Stimulated activated CD4-positive, alpha-beta T cell treated with anti-CD3 and anti-CD28 coated beads, TNF-alpha, amount 100 ng/mL, for 1 hour (primary cell): ENCODE data around the gene DENND10.
A peak's percentile ranks its signal among the peaks of the same experiment; 100 is the strongest.
"Not testable (repeated sequence)": the region's sequence is repeated elsewhere in the genome, so short reads cannot be mapped to it uniquely, and the experiment has no call there.

Experiments
- DNase-seq, 3 donors: peaks; one replicate each; pipeline ENCODE4 v3.0.0-alpha.2; 2020; ENCODE audit warnings: low read depth in 3 of 3, low spot score in 1 of 3

Gene DENND10

DNA sequence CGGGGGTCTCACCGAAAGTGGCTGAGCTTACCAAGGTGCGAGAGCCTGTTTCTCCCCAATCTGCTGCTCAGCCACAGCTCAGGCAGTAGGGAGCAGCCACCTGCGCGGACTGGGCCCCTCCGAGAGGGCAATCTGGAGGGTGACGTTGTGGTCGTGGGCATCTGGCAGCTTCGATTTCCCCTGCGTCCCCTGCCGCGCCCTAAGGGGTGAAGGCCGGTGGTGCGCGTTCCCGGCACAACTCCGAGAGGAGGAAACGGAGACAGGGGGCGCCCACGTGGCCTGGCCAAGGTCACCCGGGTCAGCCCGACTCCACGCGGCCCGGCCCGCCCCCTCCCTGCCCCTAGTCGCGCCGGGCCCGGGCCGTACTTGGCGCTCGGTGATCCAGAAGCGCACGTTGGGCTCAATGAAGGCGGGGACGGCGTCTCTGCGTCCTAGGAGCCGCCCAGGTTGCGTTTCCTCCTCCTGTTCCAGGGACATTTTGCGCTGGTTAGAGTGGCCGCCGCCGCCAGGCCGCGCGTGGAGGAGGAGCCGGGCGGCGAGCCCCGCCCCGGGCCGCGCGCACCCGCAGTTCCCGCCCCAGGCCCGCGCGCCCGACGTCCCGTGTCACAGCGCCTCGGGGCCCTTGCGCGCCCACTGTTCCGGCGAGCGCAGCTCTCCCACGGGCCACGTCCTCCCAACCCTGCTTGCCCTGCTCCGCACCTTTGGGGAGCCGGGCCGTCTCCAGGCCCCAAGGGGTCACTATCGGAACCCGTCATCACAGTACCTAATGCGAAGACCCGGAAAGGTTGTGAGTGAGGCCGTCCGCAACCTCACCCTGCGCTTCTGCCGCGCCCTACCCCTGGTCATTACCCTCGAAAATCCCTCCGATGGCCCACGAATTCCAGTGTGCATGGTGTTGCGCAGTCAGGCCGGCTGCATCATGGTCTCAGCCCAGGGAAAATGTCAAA is 61.5 kb downstream of the DENND10 start, which contains the start of gene SFXN4:
TSS of gene SFXN4 (minus strand) at position 544 of the 947 bp plus-strand sequence. CDS start at position 477, 67 bp downstream.
- DNase-seq: peak; percentile 25 to 73 (median 58)

DNA sequence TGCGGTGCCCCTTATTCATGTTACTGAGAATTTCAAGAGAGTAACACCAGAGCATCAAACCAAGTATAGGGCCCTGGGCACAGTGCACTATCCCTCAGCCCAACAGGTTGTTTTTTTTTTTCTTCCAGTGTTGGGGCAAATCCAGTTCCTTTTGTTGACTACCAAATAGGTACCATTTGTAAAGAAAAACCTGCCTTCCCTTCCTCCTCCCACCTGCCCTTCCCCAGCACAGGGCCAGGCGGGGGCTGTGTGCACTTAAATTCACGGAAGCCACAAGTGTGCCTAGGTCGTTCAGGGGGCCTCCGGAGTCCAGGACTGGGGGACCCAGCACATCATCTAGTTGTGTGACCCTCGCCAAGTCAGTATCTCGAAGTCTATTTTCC is 62.2 kb downstream of the DENND10 start:
- no peak for DNase-seq

DNA sequence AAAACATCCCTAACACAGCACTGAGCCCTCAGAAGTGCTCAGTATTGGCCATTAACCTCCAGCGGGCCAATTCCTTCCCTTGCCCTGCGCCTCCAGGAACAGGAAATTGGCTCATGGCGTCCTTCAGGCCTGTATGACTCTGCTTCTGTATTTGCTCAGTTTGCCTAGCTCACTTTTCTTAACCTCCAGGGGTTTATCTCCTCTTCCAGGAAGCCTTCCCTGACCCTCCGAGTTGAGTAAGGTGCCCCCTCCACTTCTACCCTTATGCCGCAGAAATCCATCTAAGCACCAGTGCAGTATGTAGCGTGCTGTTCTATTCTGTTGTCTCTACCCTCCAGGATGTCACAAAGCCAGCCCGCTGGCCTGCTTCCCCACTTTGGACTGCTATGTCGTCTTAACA is 62.7 kb downstream of the DENND10 start:
- no peak for DNase-seq

DNA sequence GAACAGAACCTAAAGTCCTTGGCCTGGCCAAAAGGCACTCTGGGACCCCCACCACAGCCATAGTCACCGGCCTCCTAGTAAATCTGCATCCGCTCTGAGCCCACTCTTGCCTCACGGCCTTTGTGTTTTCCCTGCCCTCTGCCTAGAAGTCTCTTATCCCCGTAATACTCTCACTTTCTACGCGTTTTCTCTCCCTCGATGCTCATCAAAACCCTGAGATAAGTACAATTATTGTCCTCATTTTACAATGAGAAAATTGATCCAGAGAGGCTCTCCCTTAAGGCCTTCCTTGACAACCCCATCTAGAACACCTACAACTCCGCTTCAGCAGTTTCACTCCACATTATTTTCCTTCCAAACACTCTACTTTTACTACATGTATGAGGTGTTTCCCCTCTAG is 63.1 kb downstream of the DENND10 start:
- no peak for DNase-seq

DNA sequence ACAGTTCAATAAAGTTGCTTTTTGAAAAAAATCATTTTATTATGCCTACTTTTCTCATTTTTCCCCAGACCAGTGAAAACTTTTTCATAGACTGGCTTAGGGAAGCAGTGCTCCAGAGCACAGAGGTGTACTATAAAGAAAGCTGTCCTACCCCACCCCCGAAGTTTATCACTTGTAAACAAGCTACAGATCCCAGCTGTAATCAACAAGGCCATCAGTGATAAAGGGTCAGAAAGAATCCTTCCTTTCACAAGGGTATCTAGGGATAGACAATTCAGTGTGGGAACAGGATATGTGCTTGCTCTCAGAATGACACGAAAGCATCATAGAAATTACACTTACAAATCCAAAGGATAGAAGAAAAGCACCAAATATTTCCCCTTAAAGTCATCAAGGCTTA is 70.2 kb downstream of the DENND10 start:
- no peak for DNase-seq

DNA sequence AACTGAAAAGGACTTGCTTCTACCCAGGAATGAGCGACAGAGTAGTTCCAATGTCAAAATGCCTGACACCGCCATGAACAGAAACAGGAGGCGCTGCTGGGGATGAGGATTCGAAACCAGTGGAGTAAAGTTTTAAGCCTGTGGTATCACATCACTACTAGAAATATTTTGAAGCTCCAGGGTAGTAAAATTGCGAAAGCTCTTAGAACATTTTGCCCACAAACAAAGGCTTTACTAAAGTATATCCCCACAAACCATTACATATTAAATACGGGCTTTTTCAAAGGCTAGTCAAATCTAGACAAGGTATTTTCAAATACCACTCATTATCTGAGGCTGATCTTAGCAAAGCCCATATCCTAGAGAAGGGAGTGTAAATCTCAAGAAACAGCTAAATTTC is 72.3 kb downstream of the DENND10 start:
- DNase-seq: no peak

DNA sequence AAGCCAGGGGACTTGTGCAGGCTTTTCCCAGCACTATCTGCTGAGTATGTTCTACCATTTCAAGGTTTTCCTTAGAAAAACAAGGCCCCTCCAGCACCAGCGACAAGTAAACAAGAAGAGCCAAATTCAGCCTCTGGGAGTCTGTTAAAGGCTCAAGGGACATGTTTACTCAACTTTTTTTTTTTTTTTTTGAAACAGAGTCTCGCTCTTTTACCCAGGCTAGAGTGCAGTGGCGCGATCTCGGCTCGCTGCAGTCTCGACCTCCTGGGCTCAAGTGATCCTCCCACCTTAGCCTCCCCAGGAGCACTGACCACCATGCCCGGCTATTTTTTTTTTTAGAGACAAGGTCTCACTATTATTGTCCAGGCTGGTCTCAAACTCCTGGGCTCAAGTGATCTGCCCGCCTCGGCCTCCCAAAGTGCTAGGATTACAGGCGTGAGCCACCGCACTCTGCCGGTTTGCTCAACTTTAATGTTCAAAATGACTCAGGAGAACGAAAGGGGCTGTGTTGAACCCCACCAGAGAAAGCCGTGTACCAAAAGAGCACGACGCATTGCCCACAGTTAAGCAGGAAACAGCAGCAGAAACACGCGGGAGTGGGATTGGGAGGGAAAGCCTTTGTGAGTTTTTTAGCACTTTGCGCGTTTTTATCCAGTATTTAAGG is 73.9 kb downstream of the DENND10 start:
- no peak for DNase-seq

DNA sequence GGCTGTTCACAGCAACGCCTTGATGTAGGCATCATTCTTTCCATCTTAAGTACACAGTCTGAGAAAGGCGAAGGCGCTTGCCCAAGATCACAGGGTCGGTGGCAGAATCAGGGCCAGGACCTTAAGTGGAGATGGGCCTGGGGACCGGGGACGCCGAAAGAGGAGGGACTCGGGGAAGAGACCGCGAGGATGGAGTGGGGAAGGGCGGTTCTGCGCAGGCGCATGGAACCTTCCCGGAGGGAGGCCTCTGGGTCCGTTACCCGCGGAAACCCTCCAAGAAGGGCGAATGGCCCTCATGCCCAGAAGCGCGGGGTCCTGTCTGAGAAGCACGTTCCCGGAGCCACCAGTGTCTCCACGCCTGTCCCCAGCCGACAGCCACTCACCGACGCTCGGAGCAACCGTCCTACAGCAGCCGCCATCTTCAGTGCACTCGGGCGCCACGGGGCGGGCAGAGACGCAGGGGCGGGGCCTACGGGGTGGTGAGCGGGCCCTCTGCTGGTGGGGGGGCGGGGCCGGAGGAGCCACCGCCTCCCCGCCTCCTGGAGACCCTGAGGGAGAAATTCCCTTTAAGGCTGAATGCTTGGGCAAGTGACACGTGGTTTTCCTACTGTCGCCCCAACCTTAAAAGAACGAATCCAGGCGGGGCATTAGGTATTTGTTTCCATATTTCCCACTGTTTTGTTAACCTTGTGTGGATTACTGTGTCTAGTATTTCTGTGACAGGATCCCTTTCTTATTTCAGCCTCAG is 74.6 kb downstream of the DENND10 start, which contains the start of gene PRDX3:
TSS of gene PRDX3 (minus strand) at position 441 of the 748 bp plus-strand sequence. CDS start at position 419, 22 bp downstream.
- DNase-seq: peak; percentile 77 to 94 (median 78)

DNA sequence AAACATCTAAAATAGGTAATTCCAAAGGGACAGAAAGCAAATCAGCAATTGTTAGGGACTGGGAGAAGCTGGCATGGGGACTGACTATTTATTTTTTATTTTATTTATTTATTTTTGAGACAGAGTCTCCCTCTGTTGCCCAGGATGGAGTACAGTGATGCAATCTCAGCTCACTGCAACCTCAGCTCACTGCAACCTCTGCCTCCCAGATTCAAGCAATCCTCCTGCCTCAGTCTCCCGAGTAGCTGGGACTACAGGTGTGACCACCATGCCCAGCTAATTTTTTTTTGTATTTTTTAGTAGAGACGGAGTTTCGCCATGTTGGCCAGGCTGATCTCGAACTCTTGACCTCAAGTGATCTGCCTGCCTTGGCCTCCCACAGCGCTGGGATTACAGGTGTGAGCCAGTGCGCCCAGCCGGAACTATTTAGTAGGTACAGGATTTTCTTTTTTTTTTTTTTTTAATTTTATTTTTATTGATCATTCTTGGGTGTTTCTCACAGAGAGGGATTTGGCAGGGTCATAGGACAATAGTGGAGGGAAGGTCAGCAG is 77.0 kb downstream of the DENND10 start:
- not testable (repeated sequence) for DNase-seq

DNA sequence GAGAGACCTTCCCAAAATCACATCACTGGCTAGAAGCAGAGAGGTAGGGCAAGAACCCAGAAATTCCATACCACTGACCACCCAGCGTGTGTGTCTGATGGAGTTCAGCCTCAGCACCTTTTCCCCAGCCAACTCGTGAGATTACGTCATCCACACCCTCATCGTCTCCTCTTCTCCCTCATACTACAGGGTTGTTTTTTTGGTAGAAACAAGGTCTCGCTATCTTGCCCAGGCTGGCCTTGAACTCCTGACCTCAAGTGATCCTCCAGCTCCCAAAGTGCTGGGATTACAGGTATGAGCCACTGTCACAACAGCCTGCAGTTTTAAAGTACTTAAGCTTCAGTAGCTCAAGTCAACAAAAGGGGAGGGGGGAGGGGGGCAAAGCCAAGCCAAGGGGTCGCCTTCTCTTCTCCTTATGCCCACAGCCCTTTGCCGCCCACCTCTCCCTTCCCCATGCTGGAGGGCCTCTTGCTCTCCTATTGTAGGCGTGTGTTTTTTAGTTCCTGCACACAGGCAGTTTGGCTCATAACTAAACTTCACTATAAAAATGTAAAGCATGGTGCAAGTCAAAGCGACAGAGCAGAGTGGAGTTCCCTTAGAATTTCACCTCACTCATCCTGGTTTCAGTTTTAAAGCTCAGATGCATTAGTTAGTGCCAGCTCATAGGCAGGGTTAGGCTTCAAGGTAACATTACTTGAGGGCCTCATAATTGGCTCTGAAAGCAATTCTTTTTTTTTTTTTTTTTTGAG is 79.9 kb downstream of the DENND10 start:
- DNase-seq: no peak
